ENCODE measurements around the gene STRA8.

Gene STRA8

GRCh38 chr7:135233570-135233969 is at the start of gene STRA8:
Gene STRA8 (plus strand): TSS chr7:135233838. CDS start chr7:135240525, 6,687 bp downstream.
- no peak for DNase-seq (ENCODE audit: low read depth)

GRCh38 chr7:135184254-135184841 is 49.3 kb upstream of the STRA8 start:
- DNase-seq (ENCODE audit: low read depth) = no peak

DNA sequence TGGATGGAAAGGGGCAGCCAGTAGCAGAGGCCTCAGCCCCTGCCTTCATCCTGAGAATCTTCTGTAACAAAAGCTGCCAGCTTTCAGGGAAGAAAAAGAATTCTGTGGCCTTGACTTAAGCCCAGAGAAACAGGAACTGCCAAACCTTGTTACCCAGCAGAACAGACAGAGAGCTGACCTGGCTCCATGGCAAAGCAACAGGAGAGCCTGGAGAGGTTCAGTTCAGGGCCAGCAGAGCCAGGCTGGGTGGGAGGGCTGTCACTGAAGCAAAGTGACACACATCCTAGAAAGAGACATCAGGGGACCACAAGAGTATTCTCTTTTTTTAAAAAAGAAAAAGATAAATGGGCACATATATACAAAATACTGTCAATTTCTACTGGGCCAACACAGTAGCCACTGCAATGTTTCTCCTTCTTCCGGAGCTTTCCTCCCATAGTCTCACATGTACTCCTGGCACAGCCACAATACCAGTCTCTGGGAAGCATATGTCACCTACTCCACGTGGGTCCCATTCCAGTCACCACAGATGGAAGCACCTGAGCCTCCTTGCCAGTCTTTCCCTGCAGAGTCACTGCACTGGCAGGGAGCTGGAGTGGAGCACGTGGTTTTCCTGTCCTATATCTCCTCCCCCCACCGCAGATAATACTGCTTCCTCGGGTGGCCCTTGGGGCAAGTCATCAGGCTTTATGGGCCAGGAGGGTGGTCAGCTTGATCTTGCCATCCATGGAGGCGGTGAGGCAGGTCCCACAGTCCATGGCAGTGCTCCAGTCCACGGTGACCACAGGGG is 48.0 kb upstream of the STRA8 start:
- DNase-seq (ENCODE audit: low read depth) = no peak

DNA sequence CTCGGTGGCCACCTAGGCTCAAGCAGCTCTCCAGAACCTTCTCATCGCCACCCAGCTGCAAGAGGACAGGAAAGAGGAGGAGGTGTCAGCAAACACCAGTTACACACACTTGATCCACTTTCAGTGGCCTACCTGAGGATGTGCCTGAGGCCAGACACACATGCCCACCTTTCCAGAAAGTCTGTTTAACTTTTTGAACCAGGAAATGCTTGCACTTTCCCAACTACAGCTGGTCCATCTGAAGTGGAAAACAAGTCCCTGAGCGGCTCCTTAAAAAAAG is 47.4 kb upstream of the STRA8 start:
- no peak for DNase-seq (ENCODE audit: low read depth)

- DNase-seq (ENCODE audit: low read depth) = no peak
Measured at GRCh38 chr7:135186841-135187253, 46.8 kb upstream of the STRA8 start.

DNA sequence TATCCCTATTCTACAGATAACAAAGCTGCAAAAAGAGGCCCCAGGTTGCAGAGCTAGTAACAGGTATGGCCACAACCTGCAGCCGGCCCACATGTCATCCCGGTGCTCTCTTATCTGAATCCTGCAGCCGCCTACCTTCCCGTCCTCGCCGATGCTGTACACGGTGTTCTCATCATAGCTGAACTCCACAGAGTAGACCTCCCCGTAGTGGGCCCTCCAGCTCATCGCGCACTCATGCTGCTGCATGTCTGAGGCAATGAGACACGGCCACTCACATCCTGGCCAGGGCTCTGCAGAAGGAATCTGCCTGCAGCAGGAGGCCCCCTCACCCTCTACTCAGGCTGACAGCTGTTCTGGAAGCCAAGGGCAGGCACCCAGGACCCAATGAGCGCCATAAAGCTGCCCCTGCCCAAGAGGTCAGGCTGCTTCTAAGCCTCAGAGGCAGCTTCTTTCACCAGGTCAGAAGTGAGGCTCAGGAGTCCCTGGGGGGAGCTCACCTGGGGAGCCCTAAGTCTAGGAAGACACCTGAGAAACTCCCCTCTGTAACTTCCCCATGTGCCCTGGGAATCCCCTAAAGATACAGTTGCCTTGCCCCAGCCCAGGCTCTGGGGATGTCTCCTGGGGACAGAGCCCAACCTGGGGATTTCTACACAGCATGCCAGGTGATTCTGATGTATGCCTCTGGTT is 45.2 kb upstream of the STRA8 start:
- no peak for DNase-seq (ENCODE audit: low read depth)

GRCh38 chr7:135189221-135189662 is 44.4 kb upstream of the STRA8 start:
- DNase-seq (ENCODE audit: low read depth) = no peak

DNA sequence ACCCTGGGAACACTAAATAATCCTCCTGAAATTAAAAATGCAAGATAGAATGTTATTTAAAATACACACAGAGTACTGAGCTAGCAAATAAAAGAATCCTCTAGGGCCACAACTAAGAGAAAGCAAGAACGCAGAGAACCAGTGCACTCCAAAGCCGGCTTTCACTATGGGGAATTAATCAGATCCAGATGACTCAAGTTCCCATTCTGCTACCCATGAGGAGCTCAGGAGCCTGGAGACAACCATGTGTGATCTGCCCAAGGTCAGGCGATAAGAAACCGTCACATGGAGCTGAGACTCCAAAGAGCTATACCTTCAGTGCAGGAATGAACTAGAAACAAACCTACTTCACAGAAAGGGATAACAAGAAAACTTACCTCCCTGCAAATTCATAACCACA is 43.7 kb upstream of the STRA8 start:
- DNase-seq (ENCODE audit: low read depth) = no peak

DNA sequence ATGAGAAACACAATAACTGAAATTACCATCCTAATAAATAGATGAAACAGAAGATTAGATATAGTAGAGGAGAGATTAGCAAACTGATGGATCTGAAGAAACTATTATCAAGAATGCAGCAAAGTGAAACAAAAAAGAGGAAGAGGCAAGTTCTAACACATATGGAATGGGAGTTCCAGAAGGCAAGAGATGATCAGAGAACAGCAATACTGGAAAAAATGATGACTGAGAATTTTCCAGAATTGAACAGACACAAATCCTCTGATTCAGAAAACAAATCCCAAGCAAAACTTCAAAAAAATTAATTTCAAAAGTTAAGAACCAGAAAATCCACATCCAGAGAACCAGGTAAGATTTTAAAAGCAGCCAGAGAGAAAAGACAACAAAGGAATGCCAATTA is 42.9 kb upstream of the STRA8 start:
- DNase-seq (ENCODE audit: low read depth) = no peak

- no peak for DNase-seq (ENCODE audit: low read depth)
Measured at GRCh38 chr7:135192914-135193536, 40.6 kb upstream of the STRA8 start.

DNA sequence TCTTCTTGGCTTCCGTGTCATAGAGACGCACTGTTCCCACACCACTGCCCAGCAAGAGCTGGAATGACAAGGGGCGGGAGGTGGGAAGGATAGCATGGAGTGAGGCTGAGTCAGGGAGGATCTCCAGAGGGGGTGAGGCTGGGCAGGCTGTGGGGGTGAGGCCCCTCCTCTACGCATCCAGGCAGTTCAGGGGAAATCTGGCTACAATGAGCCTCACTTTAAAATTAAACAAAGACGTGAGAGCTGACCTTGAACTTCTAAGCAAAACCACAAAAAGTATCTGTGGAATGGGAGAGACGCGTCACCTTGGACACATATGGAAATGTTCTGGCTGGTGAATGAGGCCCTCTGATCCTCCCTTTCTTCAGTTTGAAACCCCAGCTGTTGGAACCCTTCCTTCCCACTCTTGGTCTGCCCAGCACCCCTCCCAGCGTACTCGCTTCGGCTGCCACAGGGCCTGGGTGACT is 40.0 kb upstream of the STRA8 start:
- no peak for DNase-seq (ENCODE audit: low read depth)

DNA sequence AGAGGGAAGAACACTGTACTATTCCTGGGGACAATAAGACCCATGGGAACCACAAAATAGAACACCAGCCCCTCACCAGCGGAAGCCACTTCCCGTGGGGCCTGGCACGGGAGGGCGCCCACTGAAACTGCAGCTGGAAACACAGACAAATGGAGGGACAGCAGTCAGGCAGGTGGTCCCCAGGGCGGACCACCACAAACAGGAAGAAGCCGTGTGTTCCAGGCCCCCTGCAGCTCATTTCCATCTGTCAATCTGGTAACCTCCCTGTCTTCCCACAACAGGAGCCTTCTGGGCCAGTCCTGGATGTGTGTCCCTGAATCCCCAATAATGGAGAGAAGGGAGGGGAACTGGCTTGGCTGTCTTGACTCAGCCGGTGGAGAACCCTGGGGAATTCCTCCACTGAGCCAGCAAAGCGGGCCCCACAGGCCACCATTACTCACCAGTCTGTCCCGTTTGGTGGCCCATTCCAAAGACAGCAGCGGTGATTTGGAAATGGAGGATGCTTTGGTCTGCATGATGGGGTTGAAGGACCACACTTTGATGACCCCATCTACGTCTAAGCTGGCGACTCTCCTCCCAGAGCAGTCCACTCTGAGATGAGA is 39.0 kb upstream of the STRA8 start:
- DNase-seq (ENCODE audit: low read depth) = no peak

GRCh38 chr7:135195156-135195555 is 38.5 kb upstream of the STRA8 start:
- DNase-seq (ENCODE audit: low read depth) = no peak

DNA sequence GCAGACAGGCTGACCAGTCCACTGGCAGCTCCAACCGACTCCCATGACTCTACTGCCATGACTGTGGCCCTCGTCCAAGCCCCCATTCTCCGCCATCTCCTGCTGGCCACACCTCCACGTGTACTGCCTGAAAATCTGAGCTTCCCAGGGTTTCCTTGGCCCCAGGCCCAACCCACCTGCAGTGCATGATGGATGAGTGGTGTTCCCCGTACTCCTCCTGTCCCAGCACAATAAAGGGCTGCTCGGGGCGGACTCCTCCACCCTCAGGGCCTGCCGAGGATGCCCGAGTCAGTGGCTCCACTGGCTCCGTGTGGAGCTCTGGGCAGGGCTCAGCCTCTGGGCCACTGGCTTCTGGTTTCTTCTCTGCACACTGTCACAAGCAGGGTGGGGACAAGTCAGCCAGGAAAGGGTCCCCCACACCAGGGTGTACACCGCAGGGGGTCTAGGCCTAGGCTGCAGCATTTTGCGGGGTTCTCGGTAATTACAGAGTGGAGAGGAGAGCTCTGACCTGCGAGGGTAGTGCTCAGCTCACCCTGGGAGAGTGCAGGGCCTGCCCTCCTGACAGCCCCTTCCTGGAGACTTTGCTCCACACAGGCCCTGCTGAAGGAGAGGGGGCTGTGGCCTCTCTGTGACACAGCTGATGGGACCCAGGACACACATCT is 37.5 kb upstream of the STRA8 start:
- no peak for DNase-seq (ENCODE audit: low read depth)

- no peak for DNase-seq (ENCODE audit: low read depth)
Measured at GRCh38 chr7:135197343-135197742, 36.3 kb upstream of the STRA8 start.

GRCh38 chr7:135197906-135198655 is 35.6 kb upstream of the STRA8 start:
- DNase-seq (ENCODE audit: low read depth) = no peak

DNA sequence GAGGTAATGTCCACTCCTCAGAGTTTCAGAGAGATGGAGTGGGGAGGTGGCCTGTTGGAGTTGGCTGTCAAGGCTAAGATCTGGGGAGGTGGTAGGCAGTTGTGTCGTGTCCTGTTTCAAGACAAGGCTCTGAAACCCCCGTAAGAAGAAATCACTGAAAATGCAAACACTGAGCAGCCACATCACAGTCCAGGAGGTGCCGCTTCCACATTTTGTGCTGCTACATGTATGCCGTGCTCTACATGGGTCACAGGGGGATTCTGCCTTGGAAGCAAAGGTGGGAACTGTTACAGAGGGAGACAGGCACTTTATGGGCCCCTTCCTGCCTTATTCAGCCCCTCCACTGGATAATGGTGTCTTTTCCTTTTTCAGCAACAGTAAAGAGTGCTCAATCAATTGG is 34.2 kb upstream of the STRA8 start:
- DNase-seq (ENCODE audit: low read depth) = no peak

DNA sequence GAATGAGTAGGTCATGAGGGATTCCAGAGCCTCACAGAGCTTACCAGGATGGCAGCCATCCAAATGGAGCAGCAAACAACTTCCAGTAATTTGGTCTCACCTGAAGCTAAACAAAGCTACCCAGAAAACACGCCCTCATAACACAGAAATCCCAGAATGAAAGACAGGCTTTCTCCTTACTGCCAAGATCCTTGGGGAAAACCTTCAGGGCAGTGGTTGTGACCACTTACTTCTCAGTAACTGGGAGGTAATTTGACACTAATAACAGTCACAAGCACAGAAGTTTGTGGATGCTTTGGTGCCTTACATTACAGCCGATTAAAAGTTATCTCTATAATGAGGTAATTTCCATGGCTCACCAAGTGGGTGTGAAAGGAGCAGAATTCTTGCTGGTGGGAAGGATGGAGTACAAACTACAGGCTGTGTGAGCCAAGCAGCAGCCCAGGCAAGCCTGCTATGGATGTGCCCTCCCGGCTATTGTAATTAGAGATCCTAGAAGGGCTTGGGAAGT is 32.8 kb upstream of the STRA8 start:
- no peak for DNase-seq (ENCODE audit: low read depth)

DNA sequence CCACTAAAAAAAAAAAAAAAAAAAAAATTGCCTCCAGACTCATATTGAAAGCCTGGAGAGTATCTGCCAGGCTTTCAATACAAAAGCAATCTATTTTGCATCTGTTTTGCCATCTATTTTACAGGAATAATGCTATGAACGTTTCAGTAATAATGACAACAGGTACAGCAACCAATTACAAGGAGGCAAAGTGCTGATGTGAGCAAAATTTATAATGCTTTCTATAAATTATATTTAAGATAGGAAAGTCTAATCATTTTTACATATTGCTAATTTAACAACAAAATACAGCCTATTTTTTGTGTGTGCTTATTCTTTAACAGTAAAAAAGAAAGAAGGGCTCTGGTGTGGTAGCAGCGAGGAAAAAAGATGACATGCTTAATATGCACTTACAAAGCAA is 32.3 kb upstream of the STRA8 start:
- no peak for DNase-seq (ENCODE audit: low read depth)

GRCh38 chr7:135204341-135204749 is 29.3 kb upstream of the STRA8 start:
- no peak for DNase-seq (ENCODE audit: low read depth)

- DNase-seq (ENCODE audit: low read depth) = no peak
Measured at GRCh38 chr7:135204876-135205275, 28.8 kb upstream of the STRA8 start.

All from HS-5 (cell line).